Epidermal melanocyte (primary cell): ENCODE results near the gene LONP1.

Source experiments
- DNase-seq: peaks from one replicate; pipeline ENCODE4 v3.0.0; 2011; ENCODE audit warnings: low spot score; ENCODE audit not compliant: insufficient read length

Gene LONP1

DNA sequence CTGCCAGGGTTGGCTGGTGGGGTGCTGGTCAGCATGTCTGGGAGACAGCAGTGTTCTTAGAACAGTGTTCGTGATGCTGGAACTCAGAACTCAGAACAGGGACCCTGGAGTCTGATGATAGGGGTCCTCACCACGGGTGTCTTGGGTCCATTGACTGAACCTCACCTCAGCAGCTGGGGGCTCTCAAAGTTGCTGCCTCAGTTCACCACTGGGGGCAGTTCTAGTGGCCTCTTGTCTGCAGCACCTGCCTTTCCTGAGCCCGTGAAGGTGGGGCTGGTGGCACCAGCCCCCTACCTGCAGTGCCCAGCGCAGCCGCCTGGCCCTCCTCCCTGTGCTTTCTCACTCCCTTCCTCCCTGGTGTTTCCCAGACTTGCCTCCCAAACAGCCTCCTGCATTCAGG, 68.6 kb downstream of the LONP1 start:
- no peak for DNase-seq

- DNase-seq: peak; percentile 1
These were observed 71.5 kb downstream of the LONP1 start for GRCh38 chr19:5648464-5648863.

DNA sequence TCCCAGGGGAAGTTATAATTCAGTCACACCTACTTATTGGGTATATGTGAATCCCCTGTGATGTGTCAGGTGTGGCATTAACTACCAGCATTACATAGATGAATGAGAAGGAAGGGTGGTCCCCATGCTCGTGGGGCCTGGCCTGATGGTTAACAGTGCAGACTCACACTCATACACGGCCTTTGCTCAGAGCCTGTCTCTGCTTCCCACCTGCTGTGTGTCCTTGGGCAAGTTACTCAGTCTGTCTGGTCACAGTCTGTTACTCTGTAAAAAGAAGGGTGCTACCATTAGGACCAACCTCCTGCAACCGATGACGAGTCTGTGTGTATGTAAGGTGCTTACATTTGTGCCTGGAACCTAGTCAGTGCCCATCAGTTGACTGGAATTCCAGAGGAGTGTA, 73.2 kb downstream of the LONP1 start:
- peak; percentile 0 for DNase-seq

DNA sequence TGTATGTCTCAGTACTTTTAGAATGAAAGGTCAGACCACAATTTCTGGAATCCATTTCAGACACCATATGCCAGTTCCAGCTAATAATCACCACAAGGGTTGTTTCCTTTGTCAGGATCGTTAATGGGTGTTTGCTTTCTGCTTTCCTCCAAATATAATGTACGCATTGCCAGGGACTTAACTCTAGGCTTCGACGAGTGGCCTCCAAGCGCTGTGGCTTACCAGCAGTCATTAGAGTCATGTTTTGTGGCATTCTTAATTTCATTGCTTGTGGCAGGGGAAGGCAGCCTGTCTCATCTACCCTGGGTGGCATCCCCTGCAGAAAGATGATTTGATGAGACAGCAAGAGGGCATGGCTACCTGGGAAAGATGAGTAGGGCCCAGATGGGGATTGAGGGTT, 74.5 kb downstream of the LONP1 start:
- DNase-seq: peak; percentile 1

- DNase-seq: peak; percentile 17
These were observed 75.9 kb downstream of the LONP1 start for GRCh38 chr19:5644037-5644436.

DNA sequence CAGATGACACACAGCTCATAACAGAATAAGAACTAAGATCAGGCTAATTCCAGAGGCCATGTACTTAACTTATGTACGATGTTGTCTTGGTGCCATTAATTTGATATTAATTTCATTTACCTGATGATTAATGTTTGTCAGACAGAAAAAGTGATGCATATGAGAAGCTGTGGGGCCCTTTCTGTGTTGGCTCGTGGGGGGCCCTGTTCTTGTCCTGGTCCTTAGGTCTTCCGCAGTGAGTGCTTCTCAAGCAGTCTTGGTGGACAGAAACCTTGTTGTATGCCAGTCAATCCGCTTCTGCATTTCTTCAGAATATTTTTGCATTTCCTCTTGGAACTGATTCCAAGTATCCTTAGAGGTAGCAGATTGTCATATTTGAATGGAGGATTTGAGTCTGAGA, 76.9 kb downstream of the LONP1 start:
- DNase-seq: peak; percentile 2

DNA sequence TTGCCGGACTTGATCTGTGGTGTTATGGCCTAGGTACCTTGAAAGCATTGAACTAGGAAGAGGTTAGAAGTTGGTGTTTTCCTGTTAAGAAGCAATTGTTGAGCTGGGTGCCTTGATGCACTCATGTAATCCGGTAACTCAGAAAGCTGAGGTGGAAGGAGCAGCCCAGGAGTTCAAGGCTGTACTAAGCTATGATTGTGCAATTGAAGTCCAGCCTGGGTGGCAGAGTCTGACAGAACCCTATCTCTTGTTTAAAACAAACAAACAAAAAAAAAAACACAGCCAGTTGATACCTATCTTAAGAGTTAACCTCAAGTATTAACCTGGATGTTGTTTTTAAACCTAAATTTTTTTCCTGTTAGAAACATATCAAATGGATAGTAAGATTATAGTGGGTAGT, 77.7 kb downstream of the LONP1 start:
- DNase-seq: peak; percentile 4
